Spinal cord (tissue), 10 donors: ENCODE data around the gene WAC. TPM values are rescaled to one million over a fixed set of nuclear protein-coding genes. Genes with fewer than 3 reads are reported as not detected.
"Not testable (repeated sequence)": the region's sequence is repeated elsewhere in the genome, so short reads cannot be mapped to it uniquely, and the experiment has no call there.

Source experiments
- DNase-seq, 6 donors: peaks; one replicate each; pipeline versions ENCODE4 v3.0.0 to v3.0.0-alpha.2; 2013 to 2015; ENCODE audit warnings: low spot score in 6 of 6, low read depth in 4 of 6
- H3K27ac ChIP-seq: one replicate; pipeline ENCODE4 v1.5.1; 2013; ENCODE audit warnings: low read depth, low read length, control low read depth
- H3K27me3 ChIP-seq: one replicate; pipeline ENCODE4 v1.6.1; 2013; ENCODE audit warnings: low read length; ENCODE audit not compliant: control insufficient read depth, insufficient read depth
- H3K36me3 ChIP-seq: one replicate; pipeline ENCODE4 v1.6.1; 2013; ENCODE audit warnings: low read length; ENCODE audit not compliant: control insufficient read depth, insufficient read depth
- H3K4me1 ChIP-seq: one replicate; pipeline ENCODE4 v1.6.1; 2013; ENCODE audit warnings: low read length; ENCODE audit not compliant: control insufficient read depth, insufficient read depth
- H3K4me3 ChIP-seq: one replicate; pipeline ENCODE4 v1.5.1; 2013; ENCODE audit warnings: low read depth, low read length, control low read depth
- H3K9me3 ChIP-seq: one replicate; pipeline ENCODE4 v1.6.1; 2013; ENCODE audit warnings: low read length; ENCODE audit not compliant: control insufficient read depth, insufficient read depth
- WGBS: methylation state at CpG from one replicate; pipeline ENCODE4 v1.1.5; 2013; ENCODE audit warnings: missing lambda C conversion rate; ENCODE audit not compliant: insufficient coverage; 5-methylcytosine and 5-hydroxymethylcytosine counted together
- polyA plus RNA-seq, 2 donors: library from polyadenylated mRNA; unstranded; fragments of 120-200 nt; gene quantifications; one replicate each; pipeline ENCODE4 v1.2.1, GENCODE V29; 2013; ENCODE audit not compliant: insufficient read length in 2 of 2
- total RNA-seq, 2 donors: library from RNA; depleted of rRNA in 1 of 2; stranded (reverse); fragments of 120-200 nt in 1 of 2; fragments of >200 nt in 1 of 2; gene quantifications; one replicate each; pipeline versions ENCODE4 v1.2.3 to v1.2.4, GENCODE V29; 2013 to 2014
- donor health status: healthy.

The WAC gene
- total and polyA plus RNA-seq, 4 donors = 91.6 to 127 (median 107) TPM

DNA sequence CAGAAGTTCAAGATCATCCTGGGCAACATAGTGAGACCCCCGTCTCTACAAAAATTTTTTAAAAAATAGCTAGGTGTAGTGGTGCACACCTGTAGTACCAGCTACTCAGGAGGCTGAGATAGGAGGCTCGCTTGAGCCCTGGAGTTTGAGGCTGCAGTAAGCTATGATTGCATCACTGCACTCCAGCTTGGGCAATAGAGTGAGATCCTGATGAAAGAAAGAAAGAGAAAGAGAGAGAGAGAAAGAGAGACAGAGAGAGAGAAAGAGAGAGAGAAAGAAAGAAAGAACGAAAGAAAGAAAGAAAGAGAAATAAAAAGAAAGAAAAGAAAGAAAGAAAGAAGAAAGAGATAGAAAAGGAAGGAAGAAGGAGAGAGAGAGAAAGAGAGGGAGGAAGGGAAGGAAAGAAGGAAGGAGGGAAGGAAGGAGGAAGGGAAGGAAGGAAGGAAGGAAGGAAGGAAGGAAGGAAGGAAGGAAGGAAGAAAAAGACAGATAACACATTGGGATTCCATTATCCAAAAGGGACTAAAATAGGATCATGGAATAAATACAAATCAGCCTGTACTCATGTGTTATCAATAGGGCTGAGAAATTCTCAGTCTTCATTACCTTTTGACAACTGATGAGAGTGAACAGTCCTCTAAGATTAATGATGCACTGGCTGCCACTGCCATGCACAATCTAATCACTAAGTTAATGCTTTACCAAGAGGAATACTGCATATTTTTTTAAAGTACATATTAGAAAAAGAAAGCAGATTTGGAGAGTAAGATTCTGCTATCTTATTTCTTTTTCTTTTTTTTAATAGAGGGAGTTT lies 35.4 kb upstream of the WAC start:
- H3K27me3 ChIP-seq = no peaks in the 10 kb centered on the region
- no peaks in the 10 kb centered on the region for H3K4me1 ChIP-seq
- no peak overlapping the region for H3K27ac ChIP-seq
- no peak overlapping the region for H3K4me3 ChIP-seq
- H3K9me3 ChIP-seq = no peaks in the 10 kb centered on the region
- WGBS = 100% methylated on average over 2 of the region's 3 CpGs
- DNase-seq = no peak
- no peaks in the 10 kb centered on the region for H3K36me3 ChIP-seq

DNA sequence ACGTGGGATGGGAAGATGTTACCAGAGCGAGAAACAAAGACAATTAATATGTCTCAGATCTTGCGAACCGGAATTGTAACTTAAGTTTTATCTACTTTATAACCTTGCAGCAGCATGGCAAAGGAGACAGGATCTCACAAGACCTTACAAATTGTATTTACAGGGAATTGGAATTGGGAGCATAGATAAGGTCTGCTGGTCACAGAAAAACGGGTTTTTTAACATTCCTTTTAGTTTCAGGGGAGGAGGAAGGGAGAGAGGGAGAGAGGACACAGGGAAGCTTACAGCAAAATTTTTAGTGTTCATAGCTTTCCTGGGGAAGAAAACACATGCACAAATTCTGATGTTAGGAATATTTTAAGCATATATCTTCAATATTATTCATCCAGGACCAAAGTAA lies 32.7 kb upstream of the WAC start:
- H3K9me3 ChIP-seq, H3K27ac ChIP-seq: not testable (repeated sequence)
- WGBS = 67% methylated on average over 2 of the region's 5 CpGs

DNA sequence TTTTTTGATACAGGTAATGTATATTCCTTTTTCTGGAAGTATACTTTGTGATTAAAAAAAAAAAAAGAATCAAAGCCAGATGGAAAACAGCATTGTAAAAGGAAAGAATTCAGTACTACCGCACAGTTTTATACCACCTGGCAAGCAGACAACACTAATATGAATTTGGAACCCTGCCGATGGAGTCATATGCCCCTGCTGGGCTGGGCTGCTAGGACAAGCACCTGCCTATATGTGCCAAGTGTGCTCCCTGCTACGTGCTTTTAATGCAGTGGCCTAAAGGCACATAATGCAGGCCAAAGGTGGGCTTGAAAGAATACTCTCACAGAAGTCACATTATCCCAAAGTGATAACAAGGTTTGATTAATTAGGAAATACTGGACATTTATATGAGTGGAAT lies 29.8 kb upstream of the WAC start:
- peak in 2 of 6 donors; percentile 34 to 72 for DNase-seq
- WGBS = 57% methylated on average over 1 of the region's 3 CpGs

More for the DNA sequence above, 32.7 kb upstream of the WAC start:
- not testable (repeated sequence) for H3K4me3 ChIP-seq, H3K4me1 ChIP-seq, H3K36me3 ChIP-seq, H3K27me3 ChIP-seq, DNase-seq

DNA sequence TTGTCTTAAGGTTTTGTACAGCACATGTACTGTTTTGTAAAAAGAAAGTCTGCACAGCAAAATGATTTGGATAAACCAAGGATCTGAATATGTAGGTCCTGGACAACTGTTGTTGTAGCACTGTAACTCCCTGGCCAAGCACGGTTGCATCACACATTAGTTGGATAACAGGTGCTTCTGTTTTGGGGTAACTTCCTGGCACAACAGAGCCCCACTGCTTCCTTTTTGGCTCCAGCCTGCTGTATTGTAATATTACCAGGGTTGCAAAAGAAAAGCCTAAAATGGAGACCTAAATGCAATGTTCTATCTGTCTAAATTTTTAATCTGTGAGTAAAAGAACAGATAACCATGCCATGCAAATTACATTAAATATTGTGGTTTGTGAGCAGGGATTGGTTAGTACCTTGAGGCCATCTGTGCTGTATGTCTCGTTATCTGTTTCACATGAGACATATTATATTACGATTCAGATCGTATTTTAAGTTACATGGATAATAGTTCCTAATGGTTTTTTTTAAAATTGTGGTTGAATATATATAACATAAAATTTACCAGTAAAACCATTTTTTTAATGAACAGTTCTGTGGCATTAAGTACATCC lies 27.5 kb upstream of the WAC start:
- Histone ChIP-seq H3K27ac (no peak overlapping the region), H3K4me3 (no peak overlapping the region), H3K36me3 (no peaks in the 10 kb centered on the region), H3K9me3 (no peaks in the 10 kb centered on the region), H3K4me1 (no peaks in the 10 kb centered on the region), H3K27me3 (no peaks in the 10 kb centered on the region)
- no peak for DNase-seq
- 80% methylated on average over 1 of the region's 4 CpGs for WGBS

More for the DNA sequence above, 29.8 kb upstream of the WAC start:
- Histone ChIP-seq H3K4me3 (no peak overlapping the region), H3K36me3 (no peaks in the 10 kb centered on the region), H3K27ac (no peak overlapping the region), H3K4me1 (no peaks in the 10 kb centered on the region), H3K27me3 (no peaks in the 10 kb centered on the region), H3K9me3 (no peaks in the 10 kb centered on the region)

DNA sequence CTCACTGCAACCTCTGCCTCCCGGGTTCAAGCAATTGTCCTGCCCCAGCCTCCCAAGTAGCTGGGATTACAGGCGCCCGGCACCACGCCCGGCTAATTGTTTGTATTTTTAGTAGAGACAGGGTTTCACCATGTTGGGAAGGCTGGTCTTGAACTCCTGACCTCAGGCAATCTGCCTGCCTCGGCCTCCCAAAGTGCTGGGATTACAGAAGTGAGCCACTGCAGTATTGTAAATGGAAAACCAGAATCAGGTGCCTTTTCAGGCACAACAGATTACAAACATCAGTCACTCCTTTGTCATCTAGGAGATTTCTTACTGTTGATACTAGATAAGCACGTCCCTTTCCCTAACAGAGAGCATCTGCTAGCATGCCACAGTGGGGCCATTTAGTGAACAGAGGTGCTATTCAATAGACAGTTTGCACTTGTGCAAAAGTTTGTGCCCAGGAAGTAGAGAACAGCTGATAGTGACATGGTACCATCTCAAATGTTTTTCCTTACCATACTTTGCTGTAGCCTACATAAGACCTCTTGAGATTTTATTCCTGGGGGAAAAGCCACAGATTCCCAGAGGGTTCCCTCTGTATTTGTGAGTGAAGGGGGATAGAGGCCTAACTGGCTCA lies 24.5 kb upstream of the WAC start:
- H3K4me3 ChIP-seq = no peak overlapping the region
- H3K9me3 ChIP-seq = no peaks in the 10 kb centered on the region
- no peaks in the 10 kb centered on the region for H3K4me1 ChIP-seq
- no peaks in the 10 kb centered on the region for H3K36me3 ChIP-seq
- H3K27me3 ChIP-seq = no peaks in the 10 kb centered on the region
- WGBS = 87% methylated on average over 6 of the region's 7 CpGs
- DNase-seq = no peak
- no peak overlapping the region for H3K27ac ChIP-seq

DNA sequence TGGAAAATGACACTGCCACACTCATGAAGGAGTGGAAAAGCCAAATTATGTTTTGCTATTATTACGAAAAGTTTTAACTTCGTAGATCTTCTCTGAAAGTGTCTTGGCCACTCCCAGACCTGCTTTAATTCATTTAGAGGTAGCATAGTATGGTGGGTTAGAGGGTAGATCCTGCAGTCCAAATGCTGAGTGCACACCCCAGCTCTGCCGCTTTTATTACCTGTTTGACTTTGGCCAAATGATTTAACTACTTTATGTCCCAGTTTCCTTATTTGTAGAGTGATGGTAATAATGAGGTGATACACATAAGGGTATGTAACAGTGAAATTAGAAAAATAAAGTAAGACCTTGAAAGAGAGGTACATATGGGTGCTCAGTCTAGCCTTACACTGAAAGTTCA lies 23.6 kb upstream of the WAC start:
- no peaks in the 10 kb centered on the region for H3K27me3 ChIP-seq
- no peaks in the 10 kb centered on the region for H3K4me1 ChIP-seq
- no peaks in the 10 kb centered on the region for H3K9me3 ChIP-seq
- H3K27ac ChIP-seq = no peak overlapping the region
- no peaks in the 10 kb centered on the region for H3K36me3 ChIP-seq
- WGBS = 100% methylated on average over 3 of the region's 3 CpGs
- no peak for DNase-seq
- H3K4me3 ChIP-seq = no peak overlapping the region

DNA sequence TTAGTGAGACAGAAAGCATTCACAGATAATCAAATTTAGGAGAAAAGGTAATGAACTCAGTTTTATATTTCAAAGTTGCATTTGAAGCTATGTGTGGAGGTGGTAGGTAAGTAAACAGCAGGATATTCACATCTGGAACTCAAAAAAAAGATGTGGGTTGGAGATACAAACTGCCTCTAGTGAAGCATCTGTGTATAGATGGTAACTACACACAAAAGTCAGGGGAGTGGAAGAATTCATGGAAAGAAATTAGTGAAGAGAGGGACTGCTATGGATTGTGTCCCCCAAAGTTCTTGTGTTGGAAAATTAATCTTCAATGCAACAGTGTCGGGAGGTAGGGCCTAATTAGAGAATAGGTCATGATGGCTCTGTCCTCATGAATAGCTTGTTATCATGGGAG lies 18.3 kb upstream of the WAC start:
- H3K27ac ChIP-seq = no peak overlapping the region
- H3K9me3 ChIP-seq = peaks cover 2% of the 10 kb centered on the region
- H3K36me3 ChIP-seq = no peaks in the 10 kb centered on the region
- H3K4me1 ChIP-seq = no peaks in the 10 kb centered on the region
- H3K4me3 ChIP-seq = no peak overlapping the region
- WGBS = 63% methylated on average over 1 of the region's 1 CpG
- no peak for DNase-seq
- H3K27me3 ChIP-seq = no peaks in the 10 kb centered on the region

DNA sequence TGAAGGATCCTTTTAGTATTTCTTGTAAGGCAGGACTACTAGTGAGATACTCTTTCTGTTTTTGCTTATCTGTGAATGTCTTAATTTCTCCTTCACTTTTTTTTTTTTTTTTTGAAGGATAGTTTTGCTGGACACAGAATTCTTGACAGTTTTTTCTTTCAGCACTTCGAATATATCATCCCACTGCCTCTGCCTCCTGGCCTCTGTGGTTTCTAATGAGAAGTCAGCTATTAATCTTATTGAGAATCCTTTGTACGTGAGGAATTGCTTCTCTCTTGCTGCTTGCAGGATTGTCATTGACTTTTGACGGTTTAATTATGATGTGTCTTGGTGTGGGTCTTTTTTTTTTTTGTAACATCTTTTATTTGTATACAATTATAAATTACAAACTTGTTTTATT lies 12.6 kb upstream of the WAC start:
- peaks cover 11% of the 10 kb centered on the region for H3K36me3 ChIP-seq
- H3K4me3 ChIP-seq = no peak overlapping the region
- H3K4me1 ChIP-seq = no peaks in the 10 kb centered on the region
- no peaks in the 10 kb centered on the region for H3K27me3 ChIP-seq
- H3K9me3 ChIP-seq = peaks cover 2% of the 10 kb centered on the region
- DNase-seq = no peak
- no peak overlapping the region for H3K27ac ChIP-seq
- WGBS = no CpG with 5 or more reads among the region's 3 CpGs

DNA sequence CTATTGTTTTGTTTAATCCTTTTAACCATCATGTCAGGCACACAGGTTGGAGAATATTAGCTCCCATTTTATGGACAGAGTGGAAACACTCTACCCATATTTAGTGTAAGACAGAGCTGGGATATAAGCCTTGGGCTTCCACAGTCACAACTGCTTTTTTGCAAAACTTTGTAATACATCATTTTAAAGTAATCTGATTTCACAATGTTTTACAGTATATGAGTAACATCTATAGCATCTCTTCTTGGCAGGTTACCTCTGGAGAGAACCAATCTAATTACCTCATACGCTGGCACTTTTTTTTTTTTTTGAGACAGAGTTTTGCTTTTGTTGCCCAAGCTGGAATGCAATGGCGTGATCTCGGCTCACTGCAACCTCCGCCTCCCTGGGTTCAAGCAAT lies 12.1 kb upstream of the WAC start:
- not testable (repeated sequence) for H3K4me3 ChIP-seq, H3K9me3 ChIP-seq, H3K27ac ChIP-seq, H3K4me1 ChIP-seq, DNase-seq, H3K27me3 ChIP-seq
- 100% methylated on average over 3 of the region's 4 CpGs for WGBS
- peaks cover 13% of the 10 kb centered on the region for H3K36me3 ChIP-seq

DNA sequence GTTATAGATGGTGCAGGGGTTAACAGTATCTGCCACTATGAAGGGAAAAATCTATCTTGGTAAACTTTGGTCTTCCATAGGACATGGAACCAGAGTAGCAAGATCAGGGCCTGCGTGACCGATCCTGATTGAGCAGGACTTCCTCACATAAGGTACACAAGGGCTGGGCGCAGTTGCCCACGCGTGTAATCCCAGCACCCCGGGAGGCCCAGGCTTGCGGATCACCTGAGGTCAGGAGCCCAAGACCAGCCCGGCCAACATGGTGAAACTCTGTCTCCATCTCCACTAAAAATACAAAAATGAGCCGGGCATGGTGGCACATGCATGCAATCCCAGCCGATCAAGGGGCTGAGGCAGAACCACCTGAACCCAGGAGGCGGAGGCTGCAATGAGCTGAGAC lies 11.0 kb upstream of the WAC start:
- WGBS = 97% methylated on average over 9 of the region's 11 CpGs
- H3K9me3 ChIP-seq, H3K4me3 ChIP-seq, H3K27ac ChIP-seq, H3K4me1 ChIP-seq, DNase-seq, H3K27me3 ChIP-seq: not testable (repeated sequence)
- peaks cover 13% of the 10 kb centered on the region for H3K36me3 ChIP-seq
